ENCODE results near the gene ZC3H12A. TPM values are rescaled to one million over a fixed set of nuclear protein-coding genes. Genes with fewer than 3 reads are reported as not detected.

The ZC3H12A gene
- total RNA-seq, 1 donor from 2014 or later: 19.5 TPM

GRCh38 chr1:37477198-37477931 is 3.0 kb downstream of the ZC3H12A start:
- intact Hi-C loops (cut with micrococcal nuclease): loop anchor here (5.0 kb wide), 2 partner anchors 120 to 330 kb away; partner anchors contain the start of genes C1orf122, GNL2 and YRDC

- intact Hi-C loops (cut with micrococcal nuclease): loop anchor here (5.0 kb wide), 2 partner anchors 119 to 329 kb away; partner anchors contain the start of genes C1orf122, GNL2 and YRDC
Measured at GRCh38 chr1:37477946-37478345, 3.6 kb downstream of the ZC3H12A start.

- intact Hi-C loops (cut with micrococcal nuclease): loop anchor here (5.0 kb wide), 2 partner anchors 119 to 329 kb away; partner anchors contain the start of genes C1orf122, GNL2 and YRDC
Measured at GRCh38 chr1:37478451-37478881, 4.1 kb downstream of the ZC3H12A start.

- intact Hi-C loops (cut with micrococcal nuclease): loop anchor here (5.0 kb wide), 2 partner anchors 118 to 328 kb away; partner anchors contain the start of genes C1orf122, GNL2 and YRDC
Measured at GRCh38 chr1:37478890-37479254, 4.5 kb downstream of the ZC3H12A start.

GRCh38 chr1:37479255-37480124 is 5.1 kb downstream of the ZC3H12A start:
- intact Hi-C loops (cut with micrococcal nuclease): loop anchor here (5.0 kb wide), 2 partner anchors 118 to 328 kb away; partner anchors contain the start of genes C1orf122, GNL2 and YRDC

GRCh38 chr1:37480125-37480466 is 5.7 kb downstream of the ZC3H12A start:
- intact Hi-C loops (cut with micrococcal nuclease): no loop called here

- intact Hi-C loops (cut with micrococcal nuclease): no loop called here
Measured at GRCh38 chr1:37480581-37481288, 6.4 kb downstream of the ZC3H12A start.

- intact Hi-C loops (cut with micrococcal nuclease): no loop called here
Measured at GRCh38 chr1:37481289-37482003, 7.1 kb downstream of the ZC3H12A start.

- intact Hi-C loops (cut with micrococcal nuclease): no loop called here
Measured at GRCh38 chr1:37482004-37482785, 7.8 kb downstream of the ZC3H12A start.

- intact Hi-C loops (cut with micrococcal nuclease): no loop called here
Measured at GRCh38 chr1:37482796-37483744, 8.7 kb downstream of the ZC3H12A start.

GRCh38 chr1:37483785-37484184 is 9.4 kb downstream of the ZC3H12A start:
- intact Hi-C loops (cut with micrococcal nuclease): no loop called here

GRCh38 chr1:37484325-37485051 is 10.1 kb downstream of the ZC3H12A start:
- intact Hi-C loops (cut with micrococcal nuclease): no loop called here

GRCh38 chr1:37485902-37486679 is 11.7 kb downstream of the ZC3H12A start:
- intact Hi-C loops (cut with micrococcal nuclease): no loop called here

GRCh38 chr1:37486680-37487618 is 12.6 kb downstream of the ZC3H12A start:
- intact Hi-C loops (cut with micrococcal nuclease): loop anchor here (1.0 kb wide), 1 partner anchor 32 kb away; no protein-coding TSS in a partner anchor

GRCh38 chr1:37487619-37487984 is 13.2 kb downstream of the ZC3H12A start:
- intact Hi-C loops (cut with micrococcal nuclease): loop anchor here (1.0 kb wide), 1 partner anchor 32 kb away; no protein-coding TSS in a partner anchor
